ENCODE data around the gene PCNX4.

GRCh38 chr14:60215520-60216420, 124.0 kb downstream of the PCNX4 start:
- no peak for TF ChIP-seq GATA2 (IDR thresholded peaks at IDR 0.05; ENCODE audit: low read depth, low read length)
- TF ChIP-seq GATA3 (IDR thresholded peaks at IDR 0.05; ENCODE audit: low read depth, low read length) = no peak

All from SH-SY5Y (cell line).